WTC11 (cell line): ENCODE measurements around the gene IL1B. TPM values are rescaled to one million over a fixed set of nuclear protein-coding genes. Genes with fewer than 3 reads are reported as not detected.

Source experiments
- ATAC-seq: fragments of 200-7000 bp; cut with Tn5 transposase; 2 replicates; pipeline ENCODE4 v1.10.0; 2021; ENCODE audit warnings: mild to moderate bottlenecking, moderate library complexity
- CTCF ChIA-PET: fragments of 300-600 bp; sonication (Branson Sonifier 250); formaldehyde crosslinking; loops from one replicate; lab custom pipeline; 2021; ENCODE audit warnings: antibody characterized with exemption; lab: Charles Lee
- POLR2A ChIA-PET: fragments of 350-600 bp; sonication (Branson Sonifier 250); formaldehyde crosslinking; loops from one replicate; lab custom pipeline; 2021; ENCODE audit warnings: antibody characterized with exemption; lab: Charles Lee
- DNase-seq: peaks from one replicate; pipeline ENCODE4 v3.0.0; 2021; ENCODE audit warnings: low spot score
- H3K27ac Mint-ChIP-seq: 2 replicates; pipeline ENCODE4 v1.8.0; 2021; ENCODE audit warnings: mixed read lengths
- H3K27me3 Mint-ChIP-seq: 2 replicates; pipeline ENCODE4 v1.8.0; 2021; ENCODE audit warnings: low read depth, mild to moderate bottlenecking, moderate library complexity, mixed read lengths
- H3K36me3 Mint-ChIP-seq: 2 replicates; pipeline ENCODE4 v1.8.0; 2021; ENCODE audit warnings: mixed read lengths
- H3K4me1 Mint-ChIP-seq: 2 replicates; pipeline ENCODE4 v1.8.0; 2022; ENCODE audit warnings: mixed read lengths
- H3K4me3 Mint-ChIP-seq: 2 replicates; pipeline ENCODE4 v1.8.0; 2021; ENCODE audit warnings: mild to moderate bottlenecking, moderate library complexity, mixed read lengths
- H3K9me3 Mint-ChIP-seq: 2 replicates; pipeline ENCODE4 v1.8.0; 2021; ENCODE audit warnings: mixed read lengths
- ATF1 ChIP-seq: sonication (generic); formaldehyde crosslinking; IDR thresholded peaks from 2 replicates; pipeline ENCODE4 v1.8.1; 2023; ENCODE audit warnings: mild to moderate bottlenecking, moderate library complexity, missing genetic modification reagents
- GTF2I ChIP-seq: fragments of 250-450 bp; sonication (Bioruptor Pico); conservative IDR thresholded peaks from 2 replicates; pipeline ENCODE4 v1.4.0; 2021; ENCODE audit warnings: mild to moderate bottlenecking
- HMGA2 ChIP-seq: fragments of 250-450 bp; sonication (Bioruptor Pico); IDR thresholded peaks from 2 replicates; pipeline ENCODE4 v1.4.0; 2021; ENCODE audit warnings: mild to moderate bottlenecking, moderate library complexity
- RELA ChIP-seq: sonication (generic); formaldehyde crosslinking; IDR thresholded peaks from 2 replicates; pipeline ENCODE4 v1.8.1; 2022; ENCODE audit warnings: missing genetic modification reagents, mild to moderate bottlenecking, borderline replicate concordance
- SMAD4 ChIP-seq: sonication (generic); formaldehyde crosslinking; IDR thresholded peaks from 2 replicates; pipeline ENCODE4 v1.8.0; 2022; ENCODE audit warnings: mild to moderate bottlenecking, missing genetic modification reagents
- TP53 ChIP-seq: sonication (generic); formaldehyde crosslinking; IDR thresholded peaks from 2 replicates; pipeline ENCODE4 v1.8.1; 2023; ENCODE audit warnings: mild to moderate bottlenecking, missing genetic modification reagents
- ZNF671 ChIP-seq: fragments of 250-450 bp; sonication (Bioruptor Pico); IDR thresholded peaks from 2 replicates; pipeline ENCODE4 v1.8.0; 2021; ENCODE audit warnings: mild to moderate bottlenecking
- total RNA-seq: library from RNA; stranded (reverse); gene quantifications from 3 replicates; pipeline ENCODE4 v1.2.3, GENCODE V29; 2021
- TF ChIP-seq, protein P1 (sequence below): sonication (generic); formaldehyde crosslinking; IDR thresholded peaks from 2 replicates; pipeline ENCODE4 v1.8.1; 2022; ENCODE audit warnings: missing genetic modification reagents, borderline replicate concordance
- TF ChIP-seq, protein P2 (sequence below): fragments of 250-450 bp; sonication (Bioruptor Pico); IDR thresholded peaks from 2 replicates; pipeline ENCODE4 v1.9.0; 2021; ENCODE audit warnings: mild to moderate bottlenecking, borderline replicate concordance
- TF ChIP-seq, protein P3 (sequence below): sonication (generic); formaldehyde crosslinking; IDR thresholded peaks from 2 replicates; pipeline ENCODE4 v1.8.0; 2022; ENCODE audit warnings: mild to moderate bottlenecking, missing genetic modification reagents
- TF ChIP-seq, protein P4 (sequence below): fragments of 250-450 bp; sonication (Bioruptor Pico); IDR thresholded peaks from 2 replicates; pipeline ENCODE4 v2.1.2; 2022; ENCODE audit warnings: mild to moderate bottlenecking, moderate library complexity

The IL1B gene
- total RNA-seq, 1 experiment from 2014 or later, result not detected

DNA sequence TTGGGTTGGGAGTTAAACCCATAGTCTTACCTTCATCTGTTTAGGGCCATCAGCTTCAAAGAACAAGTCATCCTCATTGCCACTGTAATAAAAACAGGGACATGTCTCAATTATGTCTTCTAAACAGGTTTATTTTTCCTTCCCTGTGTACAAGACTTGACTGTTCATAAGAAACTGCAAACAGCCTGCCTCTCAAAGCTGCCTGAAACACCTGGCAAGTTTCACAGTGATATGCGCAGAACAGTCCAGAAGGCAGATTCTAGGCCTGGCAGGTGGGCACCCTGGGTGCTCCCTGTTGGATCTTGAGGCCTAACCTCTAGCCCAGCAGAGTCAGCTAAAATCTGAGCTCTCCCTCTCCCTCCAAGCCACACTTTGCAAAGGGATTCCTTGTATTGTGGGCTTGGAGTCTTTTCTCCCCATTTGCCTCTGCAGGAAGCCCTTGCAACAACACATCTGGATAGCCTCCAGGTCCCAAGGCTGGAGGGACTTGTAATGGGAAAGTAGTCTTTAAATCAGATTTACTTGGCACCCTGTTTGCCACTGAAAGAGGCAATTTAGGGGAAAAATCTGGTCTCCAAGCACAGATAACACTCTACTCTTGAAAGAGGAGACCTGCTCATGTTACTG is 930 bp downstream of the IL1B start:
- Mint-ChIP-seq H3K9me3 (no peaks in the 10 kb centered on the region), H3K4me3 (no peak overlapping the region), H3K36me3 (no peaks in the 10 kb centered on the region), H3K27ac (no peak overlapping the region)
- ATAC-seq (no peak), DNase-seq (no peak)
- CTCF ChIA-PET, result interaction anchor here (1.2 to 1.5 kb wide), 2 partner anchors 50 to 106 kb away, joined by 3 read pairs; no protein-coding TSS in a partner anchor
- TF ChIP-seq HMGA2 (CRISPR knock-in tag) (no peak), ZNF671 (CRISPR knock-in tag) (no peak)
- TF ChIP-seq, protein P1, sequence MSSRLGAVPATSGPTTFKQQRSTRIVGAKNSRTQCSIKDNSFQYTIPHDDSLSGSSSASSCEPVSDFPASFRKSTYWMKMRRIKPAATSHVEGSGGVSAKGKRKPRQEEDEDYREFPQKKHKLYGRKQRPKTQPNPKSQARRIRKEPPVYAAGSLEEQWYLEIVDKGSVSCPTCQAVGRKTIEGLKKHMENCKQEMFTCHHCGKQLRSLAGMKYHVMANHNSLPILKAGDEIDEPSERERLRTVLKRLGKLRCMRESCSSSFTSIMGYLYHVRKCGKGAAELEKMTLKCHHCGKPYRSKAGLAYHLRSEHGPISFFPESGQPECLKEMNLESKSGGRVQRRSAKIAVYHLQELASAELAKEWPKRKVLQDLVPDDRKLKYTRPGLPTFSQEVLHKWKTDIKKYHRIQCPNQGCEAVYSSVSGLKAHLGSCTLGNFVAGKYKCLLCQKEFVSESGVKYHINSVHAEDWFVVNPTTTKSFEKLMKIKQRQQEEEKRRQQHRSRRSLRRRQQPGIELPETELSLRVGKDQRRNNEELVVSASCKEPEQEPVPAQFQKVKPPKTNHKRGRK (CRISPR knock-in tag), result no peak
- TF ChIP-seq, all 79 proteins: peak for 0
- H3K4me1 Mint-ChIP-seq, result peaks cover 22% of the 10 kb centered on the region
- peaks cover 15% of the 10 kb centered on the region for H3K27me3 Mint-ChIP-seq
- POLR2A ChIA-PET, result no interaction called here

DNA sequence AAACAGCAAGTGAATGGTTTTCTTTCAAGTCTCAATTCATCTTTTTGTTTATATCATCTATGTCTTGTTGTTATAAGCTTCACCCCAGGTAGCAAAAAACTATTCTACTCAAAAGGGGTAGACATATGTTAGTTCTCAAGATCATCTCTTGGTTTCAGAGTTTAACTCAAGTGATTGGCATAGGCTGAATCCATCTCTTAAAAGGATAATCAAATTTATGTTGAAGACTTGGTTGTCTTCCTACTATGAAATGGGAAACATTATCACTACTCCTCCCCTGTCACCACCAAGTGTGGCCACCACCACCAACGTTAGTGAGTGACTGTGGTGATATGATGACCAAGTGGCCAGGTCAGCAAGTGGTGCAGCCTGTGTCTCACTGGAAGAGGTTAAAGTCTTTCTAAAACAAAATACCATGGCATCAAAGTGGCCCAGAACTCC is 1.5 kb downstream of the IL1B start:
- H3K4me1 Mint-ChIP-seq, result peaks cover 22% of the 10 kb centered on the region

More for the DNA sequence above, 1.5 kb downstream of the IL1B start:
- no peaks in the 10 kb centered on the region for H3K9me3 Mint-ChIP-seq
- TF ChIP-seq GTF2I (CRISPR knock-in tag) (no peak), TP53 (CRISPR knock-in tag) (no peak), ATF1 (CRISPR knock-in tag) (no peak), RELA (no peak), SMAD4 (no peak)
- TF ChIP-seq, protein P2, sequence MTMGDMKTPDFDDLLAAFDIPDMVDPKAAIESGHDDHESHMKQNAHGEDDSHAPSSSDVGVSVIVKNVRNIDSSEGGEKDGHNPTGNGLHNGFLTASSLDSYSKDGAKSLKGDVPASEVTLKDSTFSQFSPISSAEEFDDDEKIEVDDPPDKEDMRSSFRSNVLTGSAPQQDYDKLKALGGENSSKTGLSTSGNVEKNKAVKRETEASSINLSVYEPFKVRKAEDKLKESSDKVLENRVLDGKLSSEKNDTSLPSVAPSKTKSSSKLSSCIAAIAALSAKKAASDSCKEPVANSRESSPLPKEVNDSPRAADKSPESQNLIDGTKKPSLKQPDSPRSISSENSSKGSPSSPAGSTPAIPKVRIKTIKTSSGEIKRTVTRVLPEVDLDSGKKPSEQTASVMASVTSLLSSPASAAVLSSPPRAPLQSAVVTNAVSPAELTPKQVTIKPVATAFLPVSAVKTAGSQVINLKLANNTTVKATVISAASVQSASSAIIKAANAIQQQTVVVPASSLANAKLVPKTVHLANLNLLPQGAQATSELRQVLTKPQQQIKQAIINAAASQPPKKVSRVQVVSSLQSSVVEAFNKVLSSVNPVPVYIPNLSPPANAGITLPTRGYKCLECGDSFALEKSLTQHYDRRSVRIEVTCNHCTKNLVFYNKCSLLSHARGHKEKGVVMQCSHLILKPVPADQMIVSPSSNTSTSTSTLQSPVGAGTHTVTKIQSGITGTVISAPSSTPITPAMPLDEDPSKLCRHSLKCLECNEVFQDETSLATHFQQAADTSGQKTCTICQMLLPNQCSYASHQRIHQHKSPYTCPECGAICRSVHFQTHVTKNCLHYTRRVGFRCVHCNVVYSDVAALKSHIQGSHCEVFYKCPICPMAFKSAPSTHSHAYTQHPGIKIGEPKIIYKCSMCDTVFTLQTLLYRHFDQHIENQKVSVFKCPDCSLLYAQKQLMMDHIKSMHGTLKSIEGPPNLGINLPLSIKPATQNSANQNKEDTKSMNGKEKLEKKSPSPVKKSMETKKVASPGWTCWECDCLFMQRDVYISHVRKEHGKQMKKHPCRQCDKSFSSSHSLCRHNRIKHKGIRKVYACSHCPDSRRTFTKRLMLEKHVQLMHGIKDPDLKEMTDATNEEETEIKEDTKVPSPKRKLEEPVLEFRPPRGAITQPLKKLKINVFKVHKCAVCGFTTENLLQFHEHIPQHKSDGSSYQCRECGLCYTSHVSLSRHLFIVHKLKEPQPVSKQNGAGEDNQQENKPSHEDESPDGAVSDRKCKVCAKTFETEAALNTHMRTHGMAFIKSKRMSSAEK, result no peak
- TF ChIP-seq, protein P3, sequence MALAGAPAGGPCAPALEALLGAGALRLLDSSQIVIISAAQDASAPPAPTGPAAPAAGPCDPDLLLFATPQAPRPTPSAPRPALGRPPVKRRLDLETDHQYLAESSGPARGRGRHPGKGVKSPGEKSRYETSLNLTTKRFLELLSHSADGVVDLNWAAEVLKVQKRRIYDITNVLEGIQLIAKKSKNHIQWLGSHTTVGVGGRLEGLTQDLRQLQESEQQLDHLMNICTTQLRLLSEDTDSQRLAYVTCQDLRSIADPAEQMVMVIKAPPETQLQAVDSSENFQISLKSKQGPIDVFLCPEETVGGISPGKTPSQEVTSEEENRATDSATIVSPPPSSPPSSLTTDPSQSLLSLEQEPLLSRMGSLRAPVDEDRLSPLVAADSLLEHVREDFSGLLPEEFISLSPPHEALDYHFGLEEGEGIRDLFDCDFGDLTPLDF (CRISPR knock-in tag), result no peak
- TF ChIP-seq, protein P4, sequence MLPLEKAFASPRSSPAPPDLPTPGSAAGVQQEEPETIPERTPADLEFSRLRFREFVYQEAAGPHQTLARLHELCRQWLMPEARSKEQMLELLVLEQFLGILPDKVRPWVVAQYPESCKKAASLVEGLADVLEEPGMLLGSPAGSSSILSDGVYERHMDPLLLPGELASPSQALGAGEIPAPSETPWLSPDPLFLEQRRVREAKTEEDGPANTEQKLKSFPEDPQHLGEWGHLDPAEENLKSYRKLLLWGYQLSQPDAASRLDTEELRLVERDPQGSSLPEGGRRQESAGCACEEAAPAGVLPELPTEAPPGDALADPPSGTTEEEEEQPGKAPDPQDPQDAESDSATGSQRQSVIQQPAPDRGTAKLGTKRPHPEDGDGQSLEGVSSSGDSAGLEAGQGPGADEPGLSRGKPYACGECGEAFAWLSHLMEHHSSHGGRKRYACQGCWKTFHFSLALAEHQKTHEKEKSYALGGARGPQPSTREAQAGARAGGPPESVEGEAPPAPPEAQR (CRISPR knock-in tag), result no peak
- no peak overlapping the region for H3K4me3 Mint-ChIP-seq
- no peak overlapping the region for H3K27ac Mint-ChIP-seq
- POLR2A ChIA-PET, result no interaction called here
- ATAC-seq, result no peak
- no peaks in the 10 kb centered on the region for H3K36me3 Mint-ChIP-seq
- DNase-seq, result no peak
- peaks cover 13% of the 10 kb centered on the region for H3K27me3 Mint-ChIP-seq
- CTCF ChIA-PET, result interaction anchor here (1.2 to 2.2 kb wide), 3 partner anchors 50 to 107 kb away, joined by 3 to 8 read pairs (median 3); no protein-coding TSS in a partner anchor
